ENCODE measurements around the gene ASRGL1. TPM values are rescaled to one million over a fixed set of nuclear protein-coding genes. Genes with fewer than 3 reads are reported as not detected.

ASRGL1 gene
- total and polyA plus RNA-seq, 2 of the 13 experiments (the other 11 are each of a cell fraction or from before 2014, with no cell fraction given) = 50.8 to 97.5 TPM

DNA sequence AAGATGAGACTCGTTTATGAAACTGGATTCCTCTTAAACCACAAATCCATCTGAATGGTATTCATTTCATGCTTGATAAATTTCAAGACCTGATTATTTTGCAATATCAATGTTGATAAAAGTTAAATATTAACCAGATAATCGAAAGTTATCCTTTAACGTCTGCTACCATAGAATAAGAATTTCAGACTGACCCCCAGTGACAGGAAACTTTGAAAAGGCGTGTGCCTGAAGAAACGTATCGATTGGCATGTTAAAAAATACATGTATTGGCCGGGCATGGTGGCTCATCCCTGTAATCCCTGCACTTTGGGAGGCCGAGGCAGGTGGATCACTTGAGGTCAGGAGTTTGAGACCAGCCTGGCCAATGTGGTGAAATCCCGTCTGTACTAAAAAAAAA, 95.4 kb downstream of the ASRGL1 start (continued):
- TF ChIP-seq, protein P1, sequence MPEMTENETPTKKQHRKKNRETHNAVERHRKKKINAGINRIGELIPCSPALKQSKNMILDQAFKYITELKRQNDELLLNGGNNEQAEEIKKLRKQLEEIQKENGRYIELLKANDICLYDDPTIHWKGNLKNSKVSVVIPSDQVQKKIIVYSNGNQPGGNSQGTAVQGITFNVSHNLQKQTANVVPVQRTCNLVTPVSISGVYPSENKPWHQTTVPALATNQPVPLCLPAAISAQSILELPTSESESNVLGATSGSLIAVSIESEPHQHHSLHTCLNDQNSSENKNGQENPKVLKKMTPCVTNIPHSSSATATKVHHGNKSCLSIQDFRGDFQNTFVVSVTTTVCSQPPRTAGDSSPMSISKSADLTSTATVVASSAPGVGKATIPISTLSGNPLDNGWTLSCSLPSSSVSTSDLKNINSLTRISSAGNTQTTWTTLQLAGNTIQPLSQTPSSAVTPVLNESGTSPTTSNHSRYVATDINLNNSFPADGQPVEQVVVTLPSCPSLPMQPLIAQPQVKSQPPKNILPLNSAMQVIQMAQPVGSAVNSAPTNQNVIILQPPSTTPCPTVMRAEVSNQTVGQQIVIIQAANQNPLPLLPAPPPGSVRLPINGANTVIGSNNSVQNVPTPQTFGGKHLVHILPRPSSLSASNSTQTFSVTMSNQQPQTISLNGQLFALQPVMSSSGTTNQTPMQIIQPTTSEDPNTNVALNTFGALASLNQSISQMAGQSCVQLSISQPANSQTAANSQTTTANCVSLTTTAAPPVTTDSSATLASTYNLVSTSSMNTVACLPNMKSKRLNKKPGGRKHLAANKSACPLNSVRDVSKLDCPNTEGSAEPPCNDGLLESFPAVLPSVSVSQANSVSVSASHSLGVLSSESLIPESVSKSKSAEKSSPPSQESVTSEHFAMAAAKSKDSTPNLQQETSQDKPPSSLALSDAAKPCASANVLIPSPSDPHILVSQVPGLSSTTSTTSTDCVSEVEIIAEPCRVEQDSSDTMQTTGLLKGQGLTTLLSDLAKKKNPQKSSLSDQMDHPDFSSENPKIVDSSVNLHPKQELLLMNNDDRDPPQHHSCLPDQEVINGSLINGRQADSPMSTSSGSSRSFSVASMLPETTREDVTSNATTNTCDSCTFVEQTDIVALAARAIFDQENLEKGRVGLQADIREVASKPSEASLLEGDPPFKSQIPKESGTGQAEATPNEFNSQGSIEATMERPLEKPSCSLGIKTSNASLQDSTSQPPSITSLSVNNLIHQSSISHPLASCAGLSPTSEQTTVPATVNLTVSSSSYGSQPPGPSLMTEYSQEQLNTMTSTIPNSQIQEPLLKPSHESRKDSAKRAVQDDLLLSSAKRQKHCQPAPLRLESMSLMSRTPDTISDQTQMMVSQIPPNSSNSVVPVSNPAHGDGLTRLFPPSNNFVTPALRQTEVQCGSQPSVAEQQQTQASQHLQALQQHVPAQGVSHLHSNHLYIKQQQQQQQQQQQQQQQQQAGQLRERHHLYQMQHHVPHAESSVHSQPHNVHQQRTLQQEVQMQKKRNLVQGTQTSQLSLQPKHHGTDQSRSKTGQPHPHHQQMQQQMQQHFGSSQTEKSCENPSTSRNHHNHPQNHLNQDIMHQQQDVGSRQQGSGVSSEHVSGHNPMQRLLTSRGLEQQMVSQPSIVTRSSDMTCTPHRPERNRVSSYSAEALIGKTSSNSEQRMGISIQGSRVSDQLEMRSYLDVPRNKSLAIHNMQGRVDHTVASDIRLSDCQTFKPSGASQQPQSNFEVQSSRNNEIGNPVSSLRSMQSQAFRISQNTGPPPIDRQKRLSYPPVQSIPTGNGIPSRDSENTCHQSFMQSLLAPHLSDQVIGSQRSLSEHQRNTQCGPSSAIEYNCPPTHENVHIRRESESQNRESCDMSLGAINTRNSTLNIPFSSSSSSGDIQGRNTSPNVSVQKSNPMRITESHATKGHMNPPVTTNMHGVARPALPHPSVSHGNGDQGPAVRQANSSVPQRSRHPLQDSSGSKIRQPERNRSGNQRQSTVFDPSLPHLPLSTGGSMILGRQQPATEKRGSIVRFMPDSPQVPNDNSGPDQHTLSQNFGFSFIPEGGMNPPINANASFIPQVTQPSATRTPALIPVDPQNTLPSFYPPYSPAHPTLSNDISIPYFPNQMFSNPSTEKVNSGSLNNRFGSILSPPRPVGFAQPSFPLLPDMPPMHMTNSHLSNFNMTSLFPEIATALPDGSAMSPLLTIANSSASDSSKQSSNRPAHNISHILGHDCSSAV (CRISPR knock-in tag; IDR thresholded peaks at IDR 0.05; ENCODE audit: borderline replicate concordance) = no peak
- TF ChIP-seq NFIC (IDR thresholded peaks at IDR 0.05; ENCODE audit: low read length) (0 out of 2 replicates have a peak, but pooled peaks have one; percentile 41), MBNL3 (CRISPR knock-in tag; conservative IDR thresholded peaks at IDR 0.05) (no peak), ADNP (CRISPR knock-in tag; IDR thresholded peaks at IDR 0.05) (no peak; the same call in 1 of the 2 replicates), ZSCAN25 (CRISPR knock-in tag; IDR thresholded peaks at IDR 0.05) (no peak), ZNF7 (CRISPR knock-in tag; IDR thresholded peaks at IDR 0.05) (no peak), TGIF2 (CRISPR knock-in tag; IDR thresholded peaks at IDR 0.05) (no peak), FOXA3 (CRISPR knock-in tag; IDR thresholded peaks at IDR 0.05) (peak; percentile 74), FOXP1 (IDR thresholded peaks at IDR 0.05) (no peak), FOXP1 (CRISPR knock-in tag; IDR thresholded peaks at IDR 0.05) (peak; percentile 50; the same call in 1 of the 2 replicates), ATAD3A (CRISPR knock-in tag; IDR thresholded peaks at IDR 0.05) (no peak), ZNF326 (CRISPR knock-in tag; IDR thresholded peaks at IDR 0.05; ENCODE audit: borderline replicate concordance) (no peak), MED1 (CRISPR knock-in tag; IDR thresholded peaks at IDR 0.05) (peak; percentile 78), ZNF605 (CRISPR knock-in tag; IDR thresholded peaks at IDR 0.05) (no peak), SATB2 (CRISPR knock-in tag; IDR thresholded peaks at IDR 0.05) (no peak), ZSCAN30 (CRISPR knock-in tag; IDR thresholded peaks at IDR 0.05) (no peak), SMC3 (IDR thresholded peaks at IDR 0.05; ENCODE audit: low read length) (no peak), MNT (IDR thresholded peaks at IDR 0.05) (no peak)
- TF ChIP-seq, protein P2, sequence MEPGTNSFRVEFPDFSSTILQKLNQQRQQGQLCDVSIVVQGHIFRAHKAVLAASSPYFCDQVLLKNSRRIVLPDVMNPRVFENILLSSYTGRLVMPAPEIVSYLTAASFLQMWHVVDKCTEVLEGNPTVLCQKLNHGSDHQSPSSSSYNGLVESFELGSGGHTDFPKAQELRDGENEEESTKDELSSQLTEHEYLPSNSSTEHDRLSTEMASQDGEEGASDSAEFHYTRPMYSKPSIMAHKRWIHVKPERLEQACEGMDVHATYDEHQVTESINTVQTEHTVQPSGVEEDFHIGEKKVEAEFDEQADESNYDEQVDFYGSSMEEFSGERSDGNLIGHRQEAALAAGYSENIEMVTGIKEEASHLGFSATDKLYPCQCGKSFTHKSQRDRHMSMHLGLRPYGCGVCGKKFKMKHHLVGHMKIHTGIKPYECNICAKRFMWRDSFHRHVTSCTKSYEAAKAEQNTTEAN (CRISPR knock-in tag; conservative IDR thresholded peaks at IDR 0.05) = no peak

Data from HepG2 (cell line).